ENCODE data around the gene WNT16.

- TF ChIP-seq GATA3 (IDR thresholded peaks at IDR 0.05; ENCODE audit: low read depth, low read length) = no peak
- no peak for TF ChIP-seq GATA2 (IDR thresholded peaks at IDR 0.05; ENCODE audit: low read depth, low read length)
Observed at GRCh38 chr7:121343302-121343701, 14.5 kb downstream of the WNT16 start.
